ENCODE data around the gene MLLT10.

The MLLT10 gene

DNA sequence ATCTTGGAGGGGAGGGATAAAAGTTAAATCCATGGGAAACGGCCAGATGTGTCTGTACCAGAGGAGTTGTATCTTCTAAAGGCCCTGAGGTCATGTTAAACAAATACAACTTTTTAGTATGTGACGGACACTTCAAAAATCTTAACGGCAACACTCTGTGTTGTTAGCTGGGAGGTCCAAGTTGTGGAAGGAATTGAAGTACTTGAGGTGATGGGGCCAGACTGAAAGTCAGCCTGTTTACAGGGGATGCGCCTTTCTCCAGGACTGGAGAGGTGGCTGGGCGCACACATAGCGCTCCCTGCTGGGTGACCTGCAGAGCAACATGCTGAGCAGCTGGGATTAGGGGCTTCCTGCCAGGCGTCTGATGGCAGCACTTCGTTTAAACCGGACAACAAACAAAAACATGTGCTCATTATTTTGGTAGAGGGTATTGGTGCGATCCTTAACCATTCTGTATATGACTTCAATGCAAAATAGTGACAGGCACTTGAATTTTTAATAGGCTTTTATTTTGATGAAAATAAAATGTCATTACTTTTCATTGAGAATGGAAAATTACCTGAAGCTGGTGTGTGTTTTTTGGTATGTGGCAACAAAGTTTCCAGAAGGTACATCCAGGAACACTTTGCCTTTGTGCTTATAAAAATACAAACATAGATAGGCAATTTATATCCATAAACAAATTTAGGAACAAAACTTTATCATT is 198.2 kb downstream of the MLLT10 start:
- no peak overlapping the region for H2AFZ ChIP-seq (ENCODE audit: low read depth, low read length)

DNA sequence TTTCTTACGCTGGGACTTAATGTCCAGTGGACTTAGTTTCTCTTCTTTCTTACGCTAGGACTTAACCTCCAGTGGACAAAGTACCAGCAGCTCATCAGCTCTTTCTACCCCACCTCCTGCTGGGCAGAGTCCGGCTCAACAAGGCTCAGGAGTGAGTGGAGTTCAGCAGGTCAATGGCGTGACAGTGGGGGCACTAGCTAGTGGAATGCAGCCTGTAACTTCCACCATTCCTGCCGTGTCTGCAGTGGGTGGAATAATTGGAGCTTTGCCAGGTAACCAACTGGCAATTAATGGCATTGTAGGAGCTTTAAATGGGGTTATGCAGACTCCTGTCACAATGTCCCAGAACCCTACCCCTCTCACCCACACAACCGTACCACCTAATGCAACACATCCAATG is 199.7 kb downstream of the MLLT10 start:
- H3K79me1 ChIP-seq (replicated peaks; ENCODE audit: low read length, poor library complexity, severe bottlenecking) = peaks cover 16% of the 10 kb centered on the region
- H3K14ac ChIP-seq (ENCODE audit: low read length in 2 of 2) = no peak overlapping the region
- H3K4me1 ChIP-seq (ENCODE audit: control insufficient read depth, insufficient read depth, low read depth, low read length) = peaks cover 5% of the 10 kb centered on the region
- no peak for DNase-seq
- H4K8ac ChIP-seq (ENCODE audit: low read length) = no peak overlapping the region
- no peak overlapping the region for H4K91ac ChIP-seq (ENCODE audit: low read length)
- H2AK5ac ChIP-seq (ENCODE audit: low read length, severe bottlenecking) = no peak overlapping the region
- 88% methylated on average over 4 of the region's 6 CpGs for WGBS
- H2BK5ac ChIP-seq (ENCODE audit: low read depth, low read length, poor library complexity, severe bottlenecking) = no peak overlapping the region
- no peaks in the 10 kb centered on the region for H3K9me3 ChIP-seq (ENCODE audit: control insufficient read depth, low read length)
- H3K18ac ChIP-seq (ENCODE audit: low read depth in 1 of 2, low read length in 2 of 2) = no peak overlapping the region
- no peak overlapping the region for H2BK12ac ChIP-seq (ENCODE audit: low read length in 2 of 2)
- H3K36me3 ChIP-seq (ENCODE audit: control insufficient read depth in 1 of 2, insufficient read depth in 2 of 2, low read depth in 1 of 2, low read length in 2 of 2) = peaks cover 15 to 85% of the 10 kb centered on the region in 2 experiments
- no peak overlapping the region for H3K4me2 ChIP-seq (ENCODE audit: low read length, poor library complexity, severe bottlenecking)
- no peak overlapping the region for H2AFZ ChIP-seq (ENCODE audit: low read depth, low read length)
- no peak overlapping the region for H2BK15ac ChIP-seq (ENCODE audit: low read depth, poor library complexity, severe bottlenecking)
- no peak overlapping the region for H3K23ac ChIP-seq (ENCODE audit: low read length in 2 of 2)
- no peak overlapping the region for H3K27ac ChIP-seq (ENCODE audit: low read length, poor library complexity, severe bottlenecking)
- no peak overlapping the region for H2BK120ac ChIP-seq (ENCODE audit: low read depth, low read length)
- H3K27me3 ChIP-seq (ENCODE audit: control insufficient read depth in 1 of 2, insufficient read depth in 1 of 2, low read length in 2 of 2) = no peaks in the 10 kb centered on the region
- no peak overlapping the region for H3K4me3 ChIP-seq (ENCODE audit: insufficient read depth in 1 of 2, low read depth in 1 of 2, low read length in 2 of 2)
- H3K9ac ChIP-seq (ENCODE audit: low read length) = no peak overlapping the region
- no peak overlapping the region for H3K4ac ChIP-seq (ENCODE audit: low read depth in 1 of 2, low read length in 2 of 2)

More for the DNA sequence above, 198.2 kb downstream of the MLLT10 start:
- Histone ChIP-seq H4K91ac (ENCODE audit: low read length) (no peak overlapping the region), H3K27me3 (ENCODE audit: control insufficient read depth in 1 of 2, insufficient read depth in 1 of 2, low read length in 2 of 2) (no peaks in the 10 kb centered on the region), H4K8ac (ENCODE audit: low read length) (no peak overlapping the region), H3K9me3 (ENCODE audit: control insufficient read depth, low read length) (no peaks in the 10 kb centered on the region), H3K4me3 (ENCODE audit: insufficient read depth in 1 of 2, low read depth in 1 of 2, low read length in 2 of 2) (no peak overlapping the region), H2BK120ac (ENCODE audit: low read depth, low read length) (no peak overlapping the region), H3K9ac (ENCODE audit: low read length) (peak overlapping the region; percentile 3), H3K4me1 (ENCODE audit: control insufficient read depth, insufficient read depth, low read depth, low read length) (peaks cover 5% of the 10 kb centered on the region), H2BK12ac (ENCODE audit: low read length in 2 of 2) (no peak overlapping the region), H3K14ac (ENCODE audit: low read length in 2 of 2) (no peak overlapping the region), H3K27ac (ENCODE audit: low read length, poor library complexity, severe bottlenecking) (no peak overlapping the region), H3K4ac (ENCODE audit: low read depth in 1 of 2, low read length in 2 of 2) (no peak overlapping the region), H2BK15ac (ENCODE audit: low read depth, poor library complexity, severe bottlenecking) (no peak overlapping the region), H3K79me1 (replicated peaks; ENCODE audit: low read length, poor library complexity, severe bottlenecking) (peaks cover 18% of the 10 kb centered on the region), H2AK5ac (ENCODE audit: low read length, severe bottlenecking) (no peak overlapping the region), H3K18ac (ENCODE audit: low read depth in 1 of 2, low read length in 2 of 2) (no peak overlapping the region), H3K4me2 (ENCODE audit: low read length, poor library complexity, severe bottlenecking) (no peak overlapping the region), H3K23ac (ENCODE audit: low read length in 2 of 2) (no peak overlapping the region), H2BK5ac (ENCODE audit: low read depth, low read length, poor library complexity, severe bottlenecking) (no peak overlapping the region), H3K36me3 (ENCODE audit: control insufficient read depth in 1 of 2, insufficient read depth in 2 of 2, low read depth in 1 of 2, low read length in 2 of 2) (peaks cover 11 to 85% of the 10 kb centered on the region in 2 experiments)
- DNase-seq = peak; percentile 81
- 11% methylated on average over 9 of the region's 10 CpGs for WGBS

DNA sequence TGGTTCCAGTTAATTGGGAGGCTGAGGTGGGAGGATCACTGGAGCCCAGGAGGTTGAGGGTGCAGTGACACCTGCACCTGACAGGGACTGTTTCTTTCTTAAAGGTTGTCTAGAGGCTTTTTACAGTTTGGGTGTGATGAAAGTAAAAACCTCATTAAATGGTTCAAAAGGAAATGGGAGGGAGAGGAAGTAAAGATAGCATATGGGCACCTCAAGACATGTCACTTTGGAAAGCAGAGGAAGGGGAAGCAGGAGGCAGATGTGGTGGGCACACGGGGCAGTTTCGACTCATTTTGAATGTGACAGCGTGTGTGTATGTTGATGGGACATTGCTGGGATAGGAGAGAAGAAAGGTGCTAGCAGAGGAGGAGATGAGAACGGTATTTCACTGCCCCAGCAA is 203.1 kb downstream of the MLLT10 start:
- WGBS = 97% methylated on average over 4 of the region's 4 CpGs
- Histone ChIP-seq H3K27ac (ENCODE audit: low read length, poor library complexity, severe bottlenecking) (no peak overlapping the region), H4K8ac (ENCODE audit: low read length) (no peak overlapping the region), H3K9ac (ENCODE audit: low read length) (no peak overlapping the region), H4K91ac (ENCODE audit: low read length) (no peak overlapping the region), H3K4me3 (ENCODE audit: insufficient read depth in 1 of 2, low read depth in 1 of 2, low read length in 2 of 2) (no peak overlapping the region), H2BK120ac (ENCODE audit: low read depth, low read length) (no peak overlapping the region), H3K14ac (ENCODE audit: low read length in 2 of 2) (no peak overlapping the region), H3K9me3 (ENCODE audit: control insufficient read depth, low read length) (no peaks in the 10 kb centered on the region), H3K23ac (ENCODE audit: low read length in 2 of 2) (no peak overlapping the region), H3K18ac (ENCODE audit: low read depth in 1 of 2, low read length in 2 of 2) (no peak overlapping the region), H2BK12ac (ENCODE audit: low read length in 2 of 2) (no peak overlapping the region), H2AK5ac (ENCODE audit: low read length, severe bottlenecking) (no peak overlapping the region), H2AFZ (ENCODE audit: low read depth, low read length) (no peak overlapping the region), H3K4ac (ENCODE audit: low read depth in 1 of 2, low read length in 2 of 2) (no peak overlapping the region), H2BK15ac (ENCODE audit: low read depth, poor library complexity, severe bottlenecking) (no peak overlapping the region), H3K4me1 (ENCODE audit: control insufficient read depth, insufficient read depth, low read depth, low read length) (peaks cover 3% of the 10 kb centered on the region), H3K36me3 (ENCODE audit: control insufficient read depth in 1 of 2, insufficient read depth in 2 of 2, low read depth in 1 of 2, low read length in 2 of 2) (peaks cover 20 to 92% of the 10 kb centered on the region in 2 experiments), H3K27me3 (ENCODE audit: control insufficient read depth in 1 of 2, insufficient read depth in 1 of 2, low read length in 2 of 2) (no peaks in the 10 kb centered on the region), H3K79me1 (replicated peaks; ENCODE audit: low read length, poor library complexity, severe bottlenecking) (peaks cover 11% of the 10 kb centered on the region), H3K4me2 (ENCODE audit: low read length, poor library complexity, severe bottlenecking) (no peak overlapping the region), H2BK5ac (ENCODE audit: low read depth, low read length, poor library complexity, severe bottlenecking) (no peak overlapping the region)
- DNase-seq = no peak

DNA sequence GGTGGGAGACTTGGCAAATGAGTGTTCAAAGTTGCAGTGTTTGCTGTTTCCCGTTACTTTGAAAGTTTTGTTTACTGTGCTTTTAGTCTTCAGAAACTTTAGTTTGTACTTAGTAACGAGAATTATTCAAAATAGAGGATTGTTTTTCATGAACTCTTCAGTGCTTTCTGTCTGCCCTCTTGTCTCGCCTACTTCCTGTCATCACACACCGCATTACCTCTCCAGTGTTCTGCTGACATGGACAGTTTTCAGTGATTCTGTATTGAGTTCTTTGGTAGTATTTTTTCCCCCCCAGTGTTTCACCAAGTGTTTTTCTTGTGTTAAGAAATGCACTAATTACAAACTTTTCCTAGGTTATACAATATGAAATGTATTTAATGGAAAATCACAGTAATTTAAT is 207.0 kb downstream of the MLLT10 start:
- Histone ChIP-seq H2BK12ac (ENCODE audit: low read length in 2 of 2) (no peak overlapping the region), H3K4me2 (ENCODE audit: low read length, poor library complexity, severe bottlenecking) (no peak overlapping the region), H3K14ac (ENCODE audit: low read length in 2 of 2) (no peak overlapping the region), H3K18ac (ENCODE audit: low read depth in 1 of 2, low read length in 2 of 2) (no peak overlapping the region), H2AFZ (ENCODE audit: low read depth, low read length) (no peak overlapping the region), H4K91ac (ENCODE audit: low read length) (no peak overlapping the region), H3K4me1 (ENCODE audit: control insufficient read depth, insufficient read depth, low read depth, low read length) (no peaks in the 10 kb centered on the region), H2BK5ac (ENCODE audit: low read depth, low read length, poor library complexity, severe bottlenecking) (no peak overlapping the region), H3K9ac (ENCODE audit: low read length) (no peak overlapping the region), H3K9me3 (ENCODE audit: control insufficient read depth, low read length) (no peaks in the 10 kb centered on the region), H3K4me3 (ENCODE audit: insufficient read depth in 1 of 2, low read depth in 1 of 2, low read length in 2 of 2) (no peak overlapping the region), H4K8ac (ENCODE audit: low read length) (no peak overlapping the region), H3K23ac (ENCODE audit: low read length in 2 of 2) (no peak overlapping the region), H3K27ac (ENCODE audit: low read length, poor library complexity, severe bottlenecking) (no peak overlapping the region), H3K4ac (ENCODE audit: low read depth in 1 of 2, low read length in 2 of 2) (no peak overlapping the region), H2AK5ac (ENCODE audit: low read length, severe bottlenecking) (no peak overlapping the region), H3K79me1 (replicated peaks; ENCODE audit: low read length, poor library complexity, severe bottlenecking) (peaks cover 9% of the 10 kb centered on the region), H3K36me3 (ENCODE audit: control insufficient read depth in 1 of 2, insufficient read depth in 2 of 2, low read depth in 1 of 2, low read length in 2 of 2) (peaks cover 27 to 89% of the 10 kb centered on the region in 2 experiments), H3K27me3 (ENCODE audit: control insufficient read depth in 1 of 2, insufficient read depth in 1 of 2, low read length in 2 of 2) (no peaks in the 10 kb centered on the region), H2BK120ac (ENCODE audit: low read depth, low read length) (no peak overlapping the region), H2BK15ac (ENCODE audit: low read depth, poor library complexity, severe bottlenecking) (no peak overlapping the region)
- 100% methylated on average over 1 of the region's 4 CpGs for WGBS
- no peak for DNase-seq
